Activated CD8-positive, alpha-beta memory T cell treated with anti-CD3 and anti-CD28 coated beads for 24 hours (primary cell): ENCODE measurements around the gene C20orf202.
"Not testable (repeated sequence)": the region's sequence is repeated elsewhere in the genome, so short reads cannot be mapped to it uniquely, and the experiment has no call there.

Experiments used
- DNase-seq: peaks from one replicate; pipeline ENCODE4 v3.0.0-alpha.2; 2020

Gene C20orf202

GRCh38 chr20:1212023-1212422 is 8.8 kb downstream of the C20orf202 start:
- DNase-seq = no peak

- peak; percentile 81 for DNase-seq
Measured at GRCh38 chr20:1212607-1213396, 9.5 kb downstream of the C20orf202 start.

- no peak for DNase-seq
Measured at GRCh38 chr20:1214838-1215261, 11.6 kb downstream of the C20orf202 start.

GRCh38 chr20:1215386-1216170 is 12.3 kb downstream of the C20orf202 start:
- no peak for DNase-seq

GRCh38 chr20:1216527-1217427 is 13.5 kb downstream of the C20orf202 start:
- not testable (repeated sequence) for DNase-seq

GRCh38 chr20:1222750-1223149 is 19.5 kb downstream of the C20orf202 start:
- DNase-seq = not testable (repeated sequence)

- no peak for DNase-seq
Measured at GRCh38 chr20:1224205-1224890, 21.1 kb downstream of the C20orf202 start.

- no peak for DNase-seq
Measured at GRCh38 chr20:1225263-1225782, 22.1 kb downstream of the C20orf202 start.

- DNase-seq = peak; percentile 88
Measured at GRCh38 chr20:1225783-1226654, 22.8 kb downstream of the C20orf202 start, which contains the start of gene RAD21L1. Gene RAD21L1, plus strand, starts transcription at chr20:1226044. Its CDS starts 2,410 bp downstream, at chr20:1228454.

GRCh38 chr20:1229541-1229940 is 26.3 kb downstream of the C20orf202 start:
- DNase-seq = no peak

GRCh38 chr20:1232286-1233111 is 29.2 kb downstream of the C20orf202 start:
- DNase-seq = no peak

GRCh38 chr20:1240549-1240948 is 37.3 kb downstream of the C20orf202 start:
- DNase-seq = no peak

- no peak for DNase-seq
Measured at GRCh38 chr20:1241456-1241855, 38.2 kb downstream of the C20orf202 start.

GRCh38 chr20:1242099-1242498 is 38.8 kb downstream of the C20orf202 start:
- DNase-seq = no peak

GRCh38 chr20:1242530-1242929 is 39.3 kb downstream of the C20orf202 start:
- no peak for DNase-seq

GRCh38 chr20:1245578-1245977 is 42.3 kb downstream of the C20orf202 start:
- DNase-seq = no peak

GRCh38 chr20:1247689-1248088 is 44.4 kb downstream of the C20orf202 start:
- no peak for DNase-seq

GRCh38 chr20:1250282-1250681 is 47.0 kb downstream of the C20orf202 start:
- DNase-seq = not testable (repeated sequence)

GRCh38 chr20:1252416-1252815 is 49.2 kb downstream of the C20orf202 start:
- DNase-seq = no peak

GRCh38 chr20:1254254-1254653 is 51.0 kb downstream of the C20orf202 start:
- DNase-seq = no peak
